ENCODE data around the gene LAMB3. TPM values are rescaled to one million over a fixed set of nuclear protein-coding genes. Genes with fewer than 3 reads are reported as not detected.

LAMB3 gene
- total RNA-seq, 1 experiment from 2014 or later = 0.85 TPM

GRCh38 chr1:209610631-209610905 is 41.7 kb downstream of the LAMB3 start (continued):
- no peak for TF ChIP-seq STAT6 (CRISPR knock-in tag; conservative IDR thresholded peaks at IDR 0.05; ENCODE audit: low read depth)
- no peak for TF ChIP-seq E2F4 (CRISPR knock-in tag; IDR thresholded peaks at IDR 0.05; ENCODE audit: borderline replicate concordance, low read depth)
- no peak for TF ChIP-seq HMGXB4 (CRISPR knock-in tag; IDR thresholded peaks at IDR 0.05)
- no peak for TF ChIP-seq ZNF121 (CRISPR knock-in tag; IDR thresholded peaks at IDR 0.05)
- TF ChIP-seq, protein P1, sequence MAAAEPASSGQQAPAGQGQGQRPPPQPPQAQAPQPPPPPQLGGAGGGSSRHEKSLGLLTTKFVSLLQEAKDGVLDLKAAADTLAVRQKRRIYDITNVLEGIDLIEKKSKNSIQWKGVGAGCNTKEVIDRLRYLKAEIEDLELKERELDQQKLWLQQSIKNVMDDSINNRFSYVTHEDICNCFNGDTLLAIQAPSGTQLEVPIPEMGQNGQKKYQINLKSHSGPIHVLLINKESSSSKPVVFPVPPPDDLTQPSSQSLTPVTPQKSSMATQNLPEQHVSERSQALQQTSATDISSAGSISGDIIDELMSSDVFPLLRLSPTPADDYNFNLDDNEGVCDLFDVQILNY (CRISPR knock-in tag; IDR thresholded peaks at IDR 0.05) = no peak
- TF ChIP-seq FOXP1 (CRISPR knock-in tag; IDR thresholded peaks at IDR 0.05; ENCODE audit: borderline replicate concordance) = no peak

- Mint-ChIP-seq H3K36me3 (no peaks in the 10 kb centered on the region), H3K4me1 (no peaks in the 10 kb centered on the region), H3K9me3 (no peaks in the 10 kb centered on the region), H3K27ac (no peak overlapping the region), H3K27me3 (ENCODE audit: low read depth) (no peaks in the 10 kb centered on the region), H3K4me3 (no peak overlapping the region)
- POLR2A ChIA-PET = no interaction called here
- DNase-seq (ENCODE audit: low spot score) (no peak), ATAC-seq (no peak)
- CTCF ChIA-PET = interaction anchor here (0.6 to 3.7 kb wide), 4 partner anchors 20 to 138 kb away, joined by 3 to 13 read pairs (median 6); no protein-coding TSS in a partner anchor
- no peak for TF ChIP-seq FOXK1 (CRISPR knock-in tag; IDR thresholded peaks at IDR 0.05)
- no peak for TF ChIP-seq ELF4 (CRISPR knock-in tag; IDR thresholded peaks at IDR 0.05; ENCODE audit: low read depth)
- TF ChIP-seq TCF7 (CRISPR knock-in tag; IDR thresholded peaks at IDR 0.05; ENCODE audit: low read depth) = no peak
- no peak for TF ChIP-seq ZNF396 (CRISPR knock-in tag; IDR thresholded peaks at IDR 0.05; ENCODE audit: borderline replicate concordance)
- TF ChIP-seq, protein P2, sequence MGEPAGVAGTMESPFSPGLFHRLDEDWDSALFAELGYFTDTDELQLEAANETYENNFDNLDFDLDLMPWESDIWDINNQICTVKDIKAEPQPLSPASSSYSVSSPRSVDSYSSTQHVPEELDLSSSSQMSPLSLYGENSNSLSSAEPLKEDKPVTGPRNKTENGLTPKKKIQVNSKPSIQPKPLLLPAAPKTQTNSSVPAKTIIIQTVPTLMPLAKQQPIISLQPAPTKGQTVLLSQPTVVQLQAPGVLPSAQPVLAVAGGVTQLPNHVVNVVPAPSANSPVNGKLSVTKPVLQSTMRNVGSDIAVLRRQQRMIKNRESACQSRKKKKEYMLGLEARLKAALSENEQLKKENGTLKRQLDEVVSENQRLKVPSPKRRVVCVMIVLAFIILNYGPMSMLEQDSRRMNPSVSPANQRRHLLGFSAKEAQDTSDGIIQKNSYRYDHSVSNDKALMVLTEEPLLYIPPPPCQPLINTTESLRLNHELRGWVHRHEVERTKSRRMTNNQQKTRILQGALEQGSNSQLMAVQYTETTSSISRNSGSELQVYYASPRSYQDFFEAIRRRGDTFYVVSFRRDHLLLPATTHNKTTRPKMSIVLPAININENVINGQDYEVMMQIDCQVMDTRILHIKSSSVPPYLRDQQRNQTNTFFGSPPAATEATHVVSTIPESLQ (CRISPR knock-in tag; IDR thresholded peaks at IDR 0.05) = no peak
- TF ChIP-seq, protein P3, sequence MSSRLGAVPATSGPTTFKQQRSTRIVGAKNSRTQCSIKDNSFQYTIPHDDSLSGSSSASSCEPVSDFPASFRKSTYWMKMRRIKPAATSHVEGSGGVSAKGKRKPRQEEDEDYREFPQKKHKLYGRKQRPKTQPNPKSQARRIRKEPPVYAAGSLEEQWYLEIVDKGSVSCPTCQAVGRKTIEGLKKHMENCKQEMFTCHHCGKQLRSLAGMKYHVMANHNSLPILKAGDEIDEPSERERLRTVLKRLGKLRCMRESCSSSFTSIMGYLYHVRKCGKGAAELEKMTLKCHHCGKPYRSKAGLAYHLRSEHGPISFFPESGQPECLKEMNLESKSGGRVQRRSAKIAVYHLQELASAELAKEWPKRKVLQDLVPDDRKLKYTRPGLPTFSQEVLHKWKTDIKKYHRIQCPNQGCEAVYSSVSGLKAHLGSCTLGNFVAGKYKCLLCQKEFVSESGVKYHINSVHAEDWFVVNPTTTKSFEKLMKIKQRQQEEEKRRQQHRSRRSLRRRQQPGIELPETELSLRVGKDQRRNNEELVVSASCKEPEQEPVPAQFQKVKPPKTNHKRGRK (CRISPR knock-in tag; IDR thresholded peaks at IDR 0.05; ENCODE audit: borderline replicate concordance) = no peak
- TF ChIP-seq FOXP4 (CRISPR knock-in tag; IDR thresholded peaks at IDR 0.05) = no peak
- no peak for TF ChIP-seq HMGXB4 (CRISPR knock-in tag; IDR thresholded peaks at IDR 0.05)
- TF ChIP-seq, protein P4, sequence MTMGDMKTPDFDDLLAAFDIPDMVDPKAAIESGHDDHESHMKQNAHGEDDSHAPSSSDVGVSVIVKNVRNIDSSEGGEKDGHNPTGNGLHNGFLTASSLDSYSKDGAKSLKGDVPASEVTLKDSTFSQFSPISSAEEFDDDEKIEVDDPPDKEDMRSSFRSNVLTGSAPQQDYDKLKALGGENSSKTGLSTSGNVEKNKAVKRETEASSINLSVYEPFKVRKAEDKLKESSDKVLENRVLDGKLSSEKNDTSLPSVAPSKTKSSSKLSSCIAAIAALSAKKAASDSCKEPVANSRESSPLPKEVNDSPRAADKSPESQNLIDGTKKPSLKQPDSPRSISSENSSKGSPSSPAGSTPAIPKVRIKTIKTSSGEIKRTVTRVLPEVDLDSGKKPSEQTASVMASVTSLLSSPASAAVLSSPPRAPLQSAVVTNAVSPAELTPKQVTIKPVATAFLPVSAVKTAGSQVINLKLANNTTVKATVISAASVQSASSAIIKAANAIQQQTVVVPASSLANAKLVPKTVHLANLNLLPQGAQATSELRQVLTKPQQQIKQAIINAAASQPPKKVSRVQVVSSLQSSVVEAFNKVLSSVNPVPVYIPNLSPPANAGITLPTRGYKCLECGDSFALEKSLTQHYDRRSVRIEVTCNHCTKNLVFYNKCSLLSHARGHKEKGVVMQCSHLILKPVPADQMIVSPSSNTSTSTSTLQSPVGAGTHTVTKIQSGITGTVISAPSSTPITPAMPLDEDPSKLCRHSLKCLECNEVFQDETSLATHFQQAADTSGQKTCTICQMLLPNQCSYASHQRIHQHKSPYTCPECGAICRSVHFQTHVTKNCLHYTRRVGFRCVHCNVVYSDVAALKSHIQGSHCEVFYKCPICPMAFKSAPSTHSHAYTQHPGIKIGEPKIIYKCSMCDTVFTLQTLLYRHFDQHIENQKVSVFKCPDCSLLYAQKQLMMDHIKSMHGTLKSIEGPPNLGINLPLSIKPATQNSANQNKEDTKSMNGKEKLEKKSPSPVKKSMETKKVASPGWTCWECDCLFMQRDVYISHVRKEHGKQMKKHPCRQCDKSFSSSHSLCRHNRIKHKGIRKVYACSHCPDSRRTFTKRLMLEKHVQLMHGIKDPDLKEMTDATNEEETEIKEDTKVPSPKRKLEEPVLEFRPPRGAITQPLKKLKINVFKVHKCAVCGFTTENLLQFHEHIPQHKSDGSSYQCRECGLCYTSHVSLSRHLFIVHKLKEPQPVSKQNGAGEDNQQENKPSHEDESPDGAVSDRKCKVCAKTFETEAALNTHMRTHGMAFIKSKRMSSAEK (CRISPR knock-in tag; IDR thresholded peaks at IDR 0.05; ENCODE audit: borderline replicate concordance) = no peak
Observed at GRCh38 chr1:209609791-209610630, 42.2 kb downstream of the LAMB3 start.
